22Rv1 (cell line): ENCODE results near the gene ORAI3.
A peak's percentile ranks its signal among the peaks of the same experiment; 100 is the strongest.

Source experiments
- ZFX ChIP-seq: fragments of 450-650 bp; IDR thresholded peaks from 2 replicates; pipeline ENCODE4 v1.6.1; 2017; ENCODE audit warnings: antibody characterized with exemption, borderline replicate concordance
- TF ChIP-seq, protein P1 (sequence below): fragments of 450-650 bp; IDR thresholded peaks from 2 replicates; pipeline ENCODE4 v1.5.1; 2017; ENCODE audit warnings: mild to moderate bottlenecking

DNA sequence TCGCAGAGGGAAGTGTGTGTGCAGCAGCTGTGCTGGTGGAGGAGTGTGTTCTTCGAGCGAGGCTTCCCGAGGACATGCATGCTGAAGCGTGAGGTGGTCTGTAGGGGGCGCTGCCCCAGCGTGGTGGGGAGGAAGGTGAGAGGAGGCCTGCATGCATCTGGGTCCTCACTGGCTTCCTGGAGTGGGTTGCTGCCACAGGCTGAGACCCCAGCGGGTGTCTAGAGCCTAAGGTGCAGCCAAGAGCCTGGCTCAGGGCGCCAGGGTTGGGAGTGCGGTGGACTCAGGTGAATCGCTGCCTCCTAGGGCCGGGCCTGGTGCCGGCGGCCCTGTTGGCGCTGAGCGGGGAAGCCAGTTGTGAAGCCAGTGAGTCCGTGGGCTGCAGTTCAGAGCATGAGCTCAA, 28.6 kb downstream of the ORAI3 start:
- TF ChIP-seq, protein P1, sequence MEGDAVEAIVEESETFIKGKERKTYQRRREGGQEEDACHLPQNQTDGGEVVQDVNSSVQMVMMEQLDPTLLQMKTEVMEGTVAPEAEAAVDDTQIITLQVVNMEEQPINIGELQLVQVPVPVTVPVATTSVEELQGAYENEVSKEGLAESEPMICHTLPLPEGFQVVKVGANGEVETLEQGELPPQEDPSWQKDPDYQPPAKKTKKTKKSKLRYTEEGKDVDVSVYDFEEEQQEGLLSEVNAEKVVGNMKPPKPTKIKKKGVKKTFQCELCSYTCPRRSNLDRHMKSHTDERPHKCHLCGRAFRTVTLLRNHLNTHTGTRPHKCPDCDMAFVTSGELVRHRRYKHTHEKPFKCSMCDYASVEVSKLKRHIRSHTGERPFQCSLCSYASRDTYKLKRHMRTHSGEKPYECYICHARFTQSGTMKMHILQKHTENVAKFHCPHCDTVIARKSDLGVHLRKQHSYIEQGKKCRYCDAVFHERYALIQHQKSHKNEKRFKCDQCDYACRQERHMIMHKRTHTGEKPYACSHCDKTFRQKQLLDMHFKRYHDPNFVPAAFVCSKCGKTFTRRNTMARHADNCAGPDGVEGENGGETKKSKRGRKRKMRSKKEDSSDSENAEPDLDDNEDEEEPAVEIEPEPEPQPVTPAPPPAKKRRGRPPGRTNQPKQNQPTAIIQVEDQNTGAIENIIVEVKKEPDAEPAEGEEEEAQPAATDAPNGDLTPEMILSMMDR = peak; percentile 57
- no peak for TF ChIP-seq ZFX
